Middle frontal gyrus (tissue), 1 donor: Measurements from ENCODE around the gene FAM13A.
"Not testable (repeated sequence)": the region's sequence is repeated elsewhere in the genome, so short reads cannot be mapped to it uniquely, and the experiment has no call there.

Experiments used
- DNase-seq: peaks from one replicate; pipeline ENCODE4 v3.0.0-alpha.2; 2015; ENCODE audit warnings: low spot score; ENCODE audit errors: extremely low spot score

The FAM13A gene

DNA sequence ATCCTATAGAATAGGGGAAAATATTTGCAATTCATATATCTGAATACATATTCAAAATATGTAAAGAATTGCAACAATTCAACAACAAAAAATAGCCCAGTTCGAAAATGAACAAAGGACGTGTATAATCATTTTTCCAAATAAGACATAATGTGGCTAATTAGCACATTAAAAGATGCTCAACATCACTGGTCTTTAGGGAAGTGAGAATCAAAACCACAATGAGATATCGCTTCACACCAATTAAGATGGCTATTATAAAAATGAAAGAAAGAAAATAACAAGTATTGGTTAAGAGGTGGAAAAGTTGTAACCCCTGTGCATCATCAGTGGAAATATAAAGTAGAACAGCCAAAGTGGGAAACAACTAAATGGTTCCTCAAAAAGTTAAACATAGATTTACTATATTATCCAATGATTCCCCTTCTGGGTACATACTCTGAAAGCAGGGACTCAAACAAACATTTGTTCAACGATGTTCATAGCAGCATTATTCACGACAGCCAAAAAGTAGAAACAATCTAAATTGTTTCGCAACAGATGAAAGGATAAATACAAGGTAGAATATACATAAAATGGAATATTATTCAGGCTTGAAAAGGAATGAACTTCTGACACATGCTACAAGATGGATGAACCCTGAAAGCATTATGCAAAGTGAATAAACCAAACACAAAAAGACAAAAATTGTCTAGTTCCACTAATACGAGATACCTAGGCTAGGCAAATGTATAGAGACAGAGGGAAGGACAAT, 12.7 kb downstream of the FAM13A start:
- no peak for DNase-seq

- no peak for DNase-seq
Observed at GRCh38 chr4:89042055-89042454, 14.9 kb downstream of the FAM13A start.

GRCh38 chr4:89039730-89040338, 17.2 kb downstream of the FAM13A start:
- no peak for DNase-seq

DNA sequence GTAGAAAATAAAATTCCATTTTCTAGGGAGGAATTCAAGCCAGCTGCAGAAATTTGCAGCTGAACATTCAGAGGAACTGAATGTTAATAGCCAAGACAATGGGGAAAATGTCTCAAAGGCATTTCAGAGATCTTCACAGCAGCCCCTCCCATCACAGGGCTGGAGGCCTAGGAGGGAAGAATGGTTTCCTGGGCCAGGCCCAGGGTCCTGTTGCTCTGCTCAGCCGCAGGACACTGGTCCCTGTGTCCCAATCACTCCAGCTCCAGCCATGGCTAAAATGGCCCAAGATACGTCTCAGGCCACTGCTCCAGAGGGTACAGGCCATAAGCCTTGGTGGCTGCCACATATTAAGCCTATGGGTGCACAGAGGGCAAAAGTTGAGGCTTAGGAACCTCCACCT, 20.4 kb downstream of the FAM13A start:
- DNase-seq = no peak

DNA sequence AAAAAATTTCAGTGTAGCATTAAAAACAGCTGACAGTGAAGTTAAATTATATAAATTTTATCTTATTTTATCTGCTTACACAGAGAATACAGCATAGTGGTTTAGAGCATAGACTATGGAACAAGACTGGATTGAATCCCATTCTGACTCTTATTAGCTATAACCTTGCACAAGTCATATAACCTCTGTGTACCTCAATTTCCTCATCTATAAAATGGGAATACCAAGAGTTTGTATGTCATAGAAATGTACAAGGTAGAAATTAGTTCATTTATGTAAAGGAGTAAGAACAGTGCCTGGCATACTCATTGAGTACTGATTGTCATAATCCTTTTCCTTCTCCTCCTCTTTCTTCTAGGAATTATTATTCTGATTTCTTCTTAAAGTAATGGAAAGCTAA, 25.7 kb downstream of the FAM13A start:
- DNase-seq = no peak

- DNase-seq = no peak
Observed at GRCh38 chr4:89029591-89029990, 27.4 kb downstream of the FAM13A start.

DNA sequence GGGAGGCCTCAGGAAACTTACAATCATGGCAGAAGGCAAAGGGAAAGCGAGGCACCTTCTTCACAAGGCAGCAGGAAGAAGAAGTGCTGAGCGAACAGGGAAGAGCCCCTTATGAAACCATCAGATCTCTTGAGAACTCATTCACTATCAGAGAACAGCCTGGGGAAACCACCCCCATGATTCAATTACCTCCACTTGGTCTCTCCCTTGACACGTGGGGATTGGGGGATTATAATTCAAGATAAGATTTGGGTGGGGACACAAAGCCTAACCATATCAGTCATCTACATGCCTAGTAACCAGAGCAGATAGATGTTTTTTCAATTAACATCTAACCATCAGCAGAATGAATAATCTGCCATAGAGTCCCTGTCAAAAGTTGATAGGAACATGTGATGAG, 30.4 kb downstream of the FAM13A start:
- DNase-seq = no peak

- peak; percentile 73 for DNase-seq
Observed at GRCh38 chr4:89024051-89024675, 32.8 kb downstream of the FAM13A start.

GRCh38 chr4:89023140-89023539, 33.8 kb downstream of the FAM13A start:
- no peak for DNase-seq

- DNase-seq = no peak
Observed at GRCh38 chr4:89022426-89023128, 34.4 kb downstream of the FAM13A start.

GRCh38 chr4:89021684-89022083, 35.3 kb downstream of the FAM13A start:
- DNase-seq = no peak

GRCh38 chr4:89021062-89021461, 35.9 kb downstream of the FAM13A start:
- DNase-seq = no peak

- not testable (repeated sequence) for DNase-seq
Observed at GRCh38 chr4:89014897-89015296, 42.1 kb downstream of the FAM13A start.

- no peak for DNase-seq
Observed at GRCh38 chr4:89009761-89010369, 47.1 kb downstream of the FAM13A start.

DNA sequence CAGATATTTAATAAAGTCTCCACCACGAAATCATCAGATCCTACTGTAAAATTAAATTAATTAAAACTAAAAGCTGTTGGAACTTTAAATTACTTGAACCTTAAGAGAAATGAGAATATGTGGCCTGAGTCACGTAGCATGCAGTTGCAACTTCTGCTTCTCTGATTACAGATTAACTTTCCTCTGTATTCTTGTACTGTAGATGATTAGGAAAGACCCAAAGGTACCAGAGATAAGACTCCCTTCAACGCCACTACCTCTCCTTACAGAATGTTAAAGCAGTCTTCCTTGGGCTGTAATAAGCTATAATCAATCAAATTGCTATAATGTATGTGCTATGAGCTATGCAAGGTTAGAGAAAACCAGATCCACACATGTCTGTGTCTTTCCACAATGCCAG, 47.9 kb downstream of the FAM13A start:
- DNase-seq = no peak

DNA sequence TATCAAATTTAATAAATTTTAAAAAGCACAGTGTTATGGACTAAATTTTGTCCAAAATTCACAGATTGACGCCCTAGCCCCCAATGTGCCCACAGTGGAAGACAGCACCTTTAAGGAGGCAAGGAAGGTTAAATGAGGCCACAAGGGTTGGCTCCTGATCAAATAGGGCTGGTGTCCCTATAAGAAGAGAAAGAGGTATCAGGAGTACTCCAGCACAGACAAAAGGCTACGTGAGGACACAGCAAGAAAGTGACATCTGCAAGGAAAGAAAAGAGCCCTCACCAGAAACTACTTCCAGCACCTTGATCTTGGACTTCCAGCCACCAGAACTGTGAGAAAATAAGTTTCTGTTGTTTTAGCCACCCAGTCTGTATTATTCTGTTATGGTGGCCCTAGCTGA, 48.8 kb downstream of the FAM13A start:
- no peak for DNase-seq

DNA sequence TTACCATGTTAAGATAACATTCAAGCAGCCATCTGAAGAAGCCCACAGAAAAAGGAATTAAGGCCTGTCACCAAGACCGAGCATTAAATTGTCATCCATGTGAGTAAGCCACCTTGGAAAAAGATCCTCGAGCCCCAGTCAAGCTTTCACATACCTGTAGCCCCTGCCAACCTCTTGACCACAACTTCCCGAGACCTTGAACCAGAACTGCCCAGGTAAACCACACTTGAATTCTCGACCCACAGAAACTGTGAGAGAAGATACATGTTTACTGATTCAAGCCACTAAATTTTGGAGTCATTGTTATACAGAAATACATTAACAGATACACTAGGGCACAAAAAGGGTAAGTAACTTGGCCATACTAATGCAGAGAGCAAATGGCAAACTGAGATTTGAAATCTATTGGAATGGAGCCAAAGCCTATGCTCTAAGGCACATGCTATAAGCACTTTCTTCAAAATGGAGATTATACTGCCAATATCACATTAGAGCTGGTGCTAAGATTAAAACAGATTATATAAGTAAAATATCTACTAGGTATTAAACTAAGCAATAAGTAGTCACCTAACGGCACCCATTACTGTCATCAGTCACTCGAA, 49.5 kb downstream of the FAM13A start:
- no peak for DNase-seq

DNA sequence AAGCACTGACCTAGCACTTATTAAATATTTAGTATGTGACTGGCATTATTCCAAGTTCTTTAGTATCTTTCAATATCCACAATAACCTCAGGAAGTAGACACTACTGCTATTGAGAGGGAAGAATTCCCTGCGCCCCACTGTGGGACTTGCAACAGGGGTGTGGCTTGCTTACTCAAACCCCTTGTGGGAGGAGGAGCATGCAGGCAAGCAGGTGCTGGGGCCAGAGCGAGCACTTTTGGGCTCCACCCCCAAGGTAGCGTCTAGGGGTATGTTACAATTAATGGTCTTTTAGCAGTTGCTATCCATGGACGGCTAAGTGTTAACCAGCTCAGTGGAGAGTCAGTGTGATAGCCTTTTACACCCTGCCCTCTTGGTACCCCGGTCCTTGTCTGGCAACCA, 50.7 kb downstream of the FAM13A start:
- no peak for DNase-seq

- not testable (repeated sequence) for DNase-seq
Observed at GRCh38 chr4:89005066-89005465, 51.9 kb downstream of the FAM13A start.

- DNase-seq = no peak
Observed at GRCh38 chr4:89001647-89002445, 55.1 kb downstream of the FAM13A start.
